HG02610 (cell line): Measurements from ENCODE around the gene TAS2R1.

ENCODE experiments used
- ATAC-seq: cut with Tn5 transposase; IDR thresholded peaks from one replicate; pipeline ENCODE4 v1.9.1; 2021; ENCODE audit warnings: mild to moderate bottlenecking, moderate library complexity; ENCODE audit not compliant: unreplicated experiment

Gene TAS2R1

DNA sequence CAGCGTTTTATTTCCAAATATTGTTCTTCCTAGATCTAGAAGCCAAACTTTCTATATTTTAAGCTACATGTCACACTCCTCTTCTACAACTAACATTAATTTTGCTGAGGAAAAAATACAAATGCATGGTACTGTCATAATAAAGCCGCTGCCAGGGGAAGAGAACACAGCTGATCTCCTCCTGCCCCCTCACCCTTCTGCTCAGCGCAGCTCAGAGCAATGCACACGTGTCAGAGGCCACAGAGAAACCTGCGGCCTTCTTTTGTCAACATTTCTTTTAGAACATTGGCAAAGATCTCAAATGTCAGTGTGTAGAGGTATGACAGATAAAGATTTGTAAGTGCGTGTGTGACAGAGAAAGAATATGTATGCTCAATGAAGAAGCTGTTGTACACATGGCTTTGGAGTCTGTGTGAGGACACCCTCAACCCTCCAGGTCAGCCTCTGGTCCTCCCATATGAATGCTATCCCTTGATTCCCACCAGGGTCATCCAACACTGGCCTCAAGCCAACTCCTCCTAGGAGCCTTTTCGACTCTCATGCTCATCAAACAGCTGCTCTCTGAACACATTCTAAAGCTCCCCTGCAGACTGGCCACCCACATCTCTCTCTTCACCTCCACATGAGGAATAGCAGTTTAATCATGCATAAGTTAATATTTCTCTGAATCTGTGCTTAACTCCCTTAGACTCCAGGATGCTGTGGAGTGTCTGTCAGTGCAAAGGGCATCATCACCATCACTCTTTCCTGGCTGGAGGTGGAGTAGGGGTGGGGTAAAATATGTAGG lies 40.9 kb downstream of the TAS2R1 start:
- no peak for ATAC-seq

DNA sequence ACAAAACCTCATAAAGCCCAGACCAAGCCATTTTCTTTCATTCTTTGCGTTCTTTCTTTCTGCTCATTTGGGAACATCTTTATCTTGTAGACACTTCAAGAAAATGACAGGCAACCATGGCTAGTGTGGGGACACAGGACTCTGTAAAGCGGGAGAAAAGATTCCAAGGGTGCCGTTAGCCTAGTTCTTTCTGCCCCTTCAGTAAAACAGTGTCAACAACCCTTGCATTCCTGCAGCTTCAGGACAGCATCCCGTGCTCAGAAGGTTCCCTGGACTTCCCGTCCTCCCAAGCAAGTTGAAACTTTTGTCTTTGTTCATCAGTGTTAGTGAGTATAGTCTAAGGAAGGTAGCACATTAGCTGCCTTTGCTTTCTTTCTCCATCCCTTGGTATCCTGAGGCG lies 41.9 kb downstream of the TAS2R1 start:
- no peak for ATAC-seq

DNA sequence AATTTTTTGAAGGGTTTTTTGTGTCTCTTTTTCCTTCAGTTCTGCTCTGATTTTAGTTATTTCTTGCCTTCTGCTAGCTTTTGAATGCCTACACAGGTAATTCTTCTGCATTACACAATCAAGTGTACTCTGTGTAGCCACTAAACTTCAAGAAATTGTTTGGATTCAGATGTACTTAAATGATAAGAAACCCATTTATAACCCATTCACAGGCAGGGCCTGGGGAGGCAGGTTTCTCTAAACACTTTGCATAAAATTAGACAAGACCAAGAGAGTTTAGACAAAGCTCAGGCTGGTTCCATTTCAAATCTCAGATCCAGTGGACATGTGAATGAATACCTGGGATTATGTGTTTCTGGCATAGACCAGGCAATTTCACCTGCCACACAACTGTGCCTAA lies 43.0 kb downstream of the TAS2R1 start:
- ATAC-seq = no peak

DNA sequence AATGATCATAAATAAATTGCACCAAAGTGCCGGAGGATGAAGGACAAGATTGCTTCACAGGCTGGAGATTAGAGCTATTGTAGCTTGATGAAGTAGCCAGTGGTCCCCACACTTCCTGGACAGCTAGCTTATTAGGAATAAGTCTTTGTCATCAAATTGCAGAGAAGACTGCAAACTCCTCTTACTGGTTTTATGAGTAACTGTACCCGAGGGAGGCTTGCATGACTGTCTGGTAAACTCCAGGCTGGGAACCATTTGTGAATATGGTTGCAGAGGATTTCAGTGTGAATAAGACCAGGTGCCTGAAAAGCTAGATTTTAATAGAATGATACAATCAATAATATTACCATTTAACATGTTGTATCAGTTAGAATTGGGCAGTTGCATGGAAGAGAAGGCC lies 47.7 kb downstream of the TAS2R1 start:
- ATAC-seq = no peak
